ENCODE data around the gene POLD3. TPM values are rescaled to one million over a fixed set of nuclear protein-coding genes. Genes with fewer than 3 reads are reported as not detected.

POLD3 gene
- total RNA-seq, 1 donor from 2014 or later, result 12.8 TPM

GRCh38 chr11:74641289-74641688 is 48.9 kb downstream of the POLD3 start:
- Mint-ChIP-seq H3K9me3 (ENCODE audit: unreplicated experiment) (no peaks in the 10 kb centered on the region), H3K36me3 (ENCODE audit: unreplicated experiment) (peaks cover 23% of the 10 kb centered on the region), H3K4me1 (ENCODE audit: unreplicated experiment) (no peaks in the 10 kb centered on the region), H3K27ac (ENCODE audit: unreplicated experiment) (no peak overlapping the region), H3K27me3 (ENCODE audit: unreplicated experiment) (no peaks in the 10 kb centered on the region), H3K4me3 (ENCODE audit: unreplicated experiment) (no peak overlapping the region)
- TF ChIP-seq CTCF (IDR thresholded peaks at IDR 0.05), result no peak
- no peak for DNase-seq (ENCODE audit: extremely low spot score, unreplicated experiment)

- DNase-seq (ENCODE audit: extremely low spot score, unreplicated experiment), result no peak
- Mint-ChIP-seq H3K4me3 (ENCODE audit: unreplicated experiment) (no peak overlapping the region), H3K36me3 (ENCODE audit: unreplicated experiment) (peaks cover 18% of the 10 kb centered on the region), H3K9me3 (ENCODE audit: unreplicated experiment) (no peaks in the 10 kb centered on the region), H3K4me1 (ENCODE audit: unreplicated experiment) (no peaks in the 10 kb centered on the region), H3K27me3 (ENCODE audit: unreplicated experiment) (no peaks in the 10 kb centered on the region), H3K27ac (ENCODE audit: unreplicated experiment) (no peak overlapping the region)
- TF ChIP-seq CTCF (IDR thresholded peaks at IDR 0.05), result no peak
Measured at GRCh38 chr11:74641905-74642304, 49.5 kb downstream of the POLD3 start.

DNA sequence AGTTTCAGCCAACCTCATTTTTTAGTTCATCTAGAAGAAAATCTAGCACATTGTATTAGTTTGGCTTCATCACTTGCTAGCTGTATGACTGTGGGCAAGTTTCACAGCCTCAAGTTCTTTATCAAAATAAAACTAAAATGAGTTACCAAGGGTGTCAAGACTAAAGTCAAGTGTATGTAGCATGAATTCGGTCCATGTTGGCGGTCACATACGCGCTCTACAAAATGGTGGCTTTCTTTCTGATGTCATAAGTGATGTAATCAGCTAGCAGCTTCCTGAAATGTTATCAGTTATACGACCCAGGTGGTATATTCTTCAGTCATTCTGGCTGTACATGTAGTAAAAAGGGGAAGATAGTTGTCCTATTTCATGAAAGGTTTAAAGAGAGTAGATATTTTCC is 50.5 kb downstream of the POLD3 start:
- Mint-ChIP-seq H3K4me1 (ENCODE audit: unreplicated experiment) (no peaks in the 10 kb centered on the region), H3K27me3 (ENCODE audit: unreplicated experiment) (no peaks in the 10 kb centered on the region), H3K4me3 (ENCODE audit: unreplicated experiment) (no peak overlapping the region), H3K27ac (ENCODE audit: unreplicated experiment) (no peak overlapping the region), H3K9me3 (ENCODE audit: unreplicated experiment) (no peaks in the 10 kb centered on the region), H3K36me3 (ENCODE audit: unreplicated experiment) (peaks cover 18% of the 10 kb centered on the region)
- TF ChIP-seq CTCF (IDR thresholded peaks at IDR 0.05), result no peak
- DNase-seq (ENCODE audit: extremely low spot score, unreplicated experiment), result no peak

DNA sequence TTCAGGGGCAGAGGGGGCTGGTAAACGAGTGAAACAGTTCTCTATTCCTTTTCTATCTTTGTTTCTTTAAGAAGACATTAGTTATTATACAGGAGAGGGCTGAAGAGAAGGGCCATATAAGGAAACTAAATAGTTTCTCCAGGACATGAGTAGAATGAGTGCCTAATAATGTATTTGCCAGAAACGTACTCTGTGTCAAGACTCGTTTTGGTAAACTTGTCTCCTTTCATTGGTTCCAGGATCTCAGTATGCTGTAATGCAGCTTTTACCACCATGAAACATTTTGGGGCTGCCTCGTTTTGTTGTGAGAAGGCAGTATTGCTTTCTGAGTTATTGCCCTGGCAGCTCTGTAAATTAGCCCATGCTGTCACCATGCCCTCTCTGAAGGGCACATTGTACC is 51.7 kb downstream of the POLD3 start:
- Mint-ChIP-seq H3K27ac (ENCODE audit: unreplicated experiment) (no peak overlapping the region), H3K9me3 (ENCODE audit: unreplicated experiment) (no peaks in the 10 kb centered on the region), H3K36me3 (ENCODE audit: unreplicated experiment) (peaks cover 18% of the 10 kb centered on the region), H3K4me1 (ENCODE audit: unreplicated experiment) (no peaks in the 10 kb centered on the region), H3K4me3 (ENCODE audit: unreplicated experiment) (no peak overlapping the region), H3K27me3 (ENCODE audit: unreplicated experiment) (no peaks in the 10 kb centered on the region)
- DNase-seq (ENCODE audit: extremely low spot score, unreplicated experiment), result no peak
- no peak for TF ChIP-seq CTCF (IDR thresholded peaks at IDR 0.05)

DNA sequence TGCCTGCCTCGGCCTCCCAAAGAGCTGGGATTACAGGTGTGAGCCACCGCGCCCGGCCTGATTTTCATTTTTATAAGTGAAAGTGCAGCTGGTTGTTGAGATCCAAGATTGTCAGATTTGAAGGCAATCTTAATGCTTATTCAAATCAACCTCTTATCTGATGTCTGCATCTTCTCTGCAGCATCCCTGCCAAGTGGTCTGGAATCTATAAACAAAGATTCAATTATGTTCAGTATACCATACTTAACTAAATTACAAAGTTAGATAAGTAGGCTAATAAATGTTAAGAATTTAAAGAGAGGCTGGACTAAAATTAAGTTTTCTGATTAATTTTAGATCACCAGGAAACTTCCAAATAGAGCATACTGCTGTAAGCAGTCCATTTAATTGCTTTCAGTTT is 53.8 kb downstream of the POLD3 start:
- TF ChIP-seq CTCF (IDR thresholded peaks at IDR 0.05), result no peak
- Mint-ChIP-seq H3K27ac (ENCODE audit: unreplicated experiment) (no peak overlapping the region), H3K27me3 (ENCODE audit: unreplicated experiment) (no peaks in the 10 kb centered on the region), H3K4me3 (ENCODE audit: unreplicated experiment) (no peak overlapping the region), H3K9me3 (ENCODE audit: unreplicated experiment) (no peaks in the 10 kb centered on the region), H3K36me3 (ENCODE audit: unreplicated experiment) (peaks cover 8% of the 10 kb centered on the region), H3K4me1 (ENCODE audit: unreplicated experiment) (no peaks in the 10 kb centered on the region)
- no peak for DNase-seq (ENCODE audit: extremely low spot score, unreplicated experiment)

Data from osteocyte (in vitro differentiated cells).